GM12874 (cell line): ENCODE data around the gene AP1G1.

Experiments
- CTCF ChIP-seq: IDR thresholded peaks from 2 replicates; pipeline ENCODE4 v1.5.1; 2011; ENCODE audit warnings: low read depth, mild to moderate bottlenecking, control low read depth, low read length, moderate library complexity; ENCODE audit not compliant: insufficient read depth

The AP1G1 gene

GRCh38 chr16:71722801-71723536 lies 85.7 kb downstream of the AP1G1 start:
- no peak for TF ChIP-seq CTCF

- no peak for TF ChIP-seq CTCF
Observed at GRCh38 chr16:71721066-71721740, 87.4 kb downstream of the AP1G1 start.

GRCh38 chr16:71712501-71712900 lies 96.1 kb downstream of the AP1G1 start:
- TF ChIP-seq CTCF: no peak

- TF ChIP-seq CTCF: no peak
Observed at GRCh38 chr16:71711789-71712188, 96.8 kb downstream of the AP1G1 start.

GRCh38 chr16:71709229-71709781 lies 99.3 kb downstream of the AP1G1 start:
- TF ChIP-seq CTCF: no peak

GRCh38 chr16:71708696-71709095 lies 99.9 kb downstream of the AP1G1 start:
- no peak for TF ChIP-seq CTCF

GRCh38 chr16:71707199-71707598 lies 101.4 kb downstream of the AP1G1 start:
- no peak for TF ChIP-seq CTCF
